IMR-90 (cell line): ENCODE results near the gene COQ8A. TPM values are rescaled to one million over a fixed set of nuclear protein-coding genes. Genes with fewer than 3 reads are reported as not detected.

ENCODE experiments used
- ATAC-seq: fragments of 200-7000 bp; cut with Tn5 transposase; 2 replicates; pipeline ENCODE4 v1.9.1; 2020; ENCODE audit warnings: low read depth, mild to moderate bottlenecking, moderate library complexity
- BruUV-seq: library from RNA; stranded (reverse); fragments of 400-500 nt; replicated peaks from 2 replicates; lab custom pipeline; 2021; lab: Mats Ljungman, UMichigan
- CTCF ChIA-PET: fragments of 300-600 bp; formaldehyde crosslinking; extraction: SDS; loops from one replicate; lab custom pipeline; 2021; ENCODE audit warnings: antibody characterized with exemption; lab: Yijun Ruan, JAX
- POLR2A ChIA-PET: fragments of 300-600 bp; sonication (Branson Sonifier 250); formaldehyde crosslinking; loops from one replicate; lab custom pipeline; 2022; ENCODE audit warnings: antibody characterized with exemption; ENCODE audit not compliant: unreplicated experiment; lab: Charles Lee
- DNase-seq: peaks from one replicate; pipeline ENCODE4 v3.0.0; 2013
- H2AFZ ChIP-seq: replicated peaks from 2 replicates; pipeline ENCODE3; 2013; ENCODE audit warnings: low read length, mild to moderate bottlenecking; ENCODE audit not compliant: poor library complexity
- H2AK5ac ChIP-seq: 2 replicates; pipeline ENCODE4 v1.6.1; 2013; ENCODE audit warnings: low read depth, low read length, inconsistent platforms
- H2AK9ac ChIP-seq: replicated peaks from 2 replicates; pipeline ENCODE3; 2013; ENCODE audit warnings: mild to moderate bottlenecking, low read depth, low read length, moderate library complexity; ENCODE audit not compliant: poor library complexity
- H2BK120ac ChIP-seq: 2 replicates; pipeline ENCODE4 v1.6.1; 2013; ENCODE audit warnings: low read depth, low read length, inconsistent platforms
- H2BK15ac ChIP-seq: 3 replicates; pipeline ENCODE4 v1.6.1; 2013; ENCODE audit warnings: low read depth, low read length, inconsistent platforms
- H2BK20ac ChIP-seq: 2 replicates; pipeline ENCODE4 v1.6.1; 2013; ENCODE audit warnings: low read depth, mild to moderate bottlenecking, inconsistent platforms, low read length, moderate library complexity
- H2BK5ac ChIP-seq: 2 replicates; pipeline ENCODE4 v1.6.1; 2013; ENCODE audit warnings: mild to moderate bottlenecking, low read depth, low read length, inconsistent platforms; ENCODE audit not compliant: poor library complexity, severe bottlenecking
- H3K14ac ChIP-seq: replicated peaks from 2 replicates; pipeline ENCODE4 v1.6.1; 2013; ENCODE audit warnings: low read depth, low read length, inconsistent platforms
- H3K18ac ChIP-seq: 2 replicates; pipeline ENCODE4 v1.6.1; 2013; ENCODE audit warnings: low read depth, low read length, control low read depth
- H3K23ac ChIP-seq: 2 replicates; pipeline ENCODE4 v1.6.1; 2013; ENCODE audit warnings: low read depth, low read length, inconsistent platforms
- H3K27ac ChIP-seq: 2 replicates; pipeline ENCODE4 v1.5.1; 2013; ENCODE audit warnings: mild to moderate bottlenecking, control low read depth, low read length; ENCODE audit not compliant: insufficient read depth
- H3K27me3 ChIP-seq: 2 replicates; pipeline ENCODE4 v1.6.1; 2013; ENCODE audit warnings: low read length; ENCODE audit not compliant: control insufficient read depth, insufficient read depth
- H3K36me3 ChIP-seq: 2 replicates; pipeline ENCODE4 v1.6.1; 2013; ENCODE audit warnings: low read length, mixed read lengths; ENCODE audit not compliant: control insufficient read depth, insufficient read depth
- H3K4ac ChIP-seq: 2 replicates; pipeline ENCODE4 v1.6.1; 2013; ENCODE audit warnings: low read depth, low read length, inconsistent platforms
- H3K4me1 ChIP-seq: 2 replicates; pipeline ENCODE4 v1.6.1; 2013; ENCODE audit warnings: low read length, mixed read lengths; ENCODE audit not compliant: control insufficient read depth, insufficient read depth
- H3K4me2 ChIP-seq: 2 replicates; pipeline ENCODE4 v1.6.1; 2013; ENCODE audit warnings: low read depth, mild to moderate bottlenecking, control low read depth, low read length, moderate library complexity
- H3K4me3 ChIP-seq: 2 replicates; pipeline ENCODE4 v1.5.1; 2013; ENCODE audit warnings: low read depth, mild to moderate bottlenecking, control low read depth, low read length, moderate library complexity; ENCODE audit not compliant: insufficient read depth
- H3K56ac ChIP-seq: 2 replicates; pipeline ENCODE4 v1.6.1; 2013; ENCODE audit warnings: low read length, inconsistent platforms; ENCODE audit not compliant: insufficient read depth; ENCODE audit errors: extremely low read depth
- H3K79me1 ChIP-seq, 2 experiments: 2 replicates each; pipeline ENCODE4 v1.6.1; 2013; ENCODE audit warnings: low read length in 2 of 2, inconsistent platforms in 1 of 2, low read depth in 1 of 2
- H3K9ac ChIP-seq: 2 replicates; pipeline ENCODE4 v1.6.1; 2013; ENCODE audit warnings: low read depth, low read length, control low read depth
- H3K9me1 ChIP-seq: 2 replicates; pipeline ENCODE4 v1.6.1; 2013; ENCODE audit warnings: low read length, inconsistent platforms; ENCODE audit not compliant: insufficient read depth
- H3K9me3 ChIP-seq: 2 replicates; pipeline ENCODE4 v1.6.1; 2013; ENCODE audit warnings: low read length; ENCODE audit not compliant: control insufficient read depth, insufficient read depth
- H4K20me1 ChIP-seq: 2 replicates; pipeline ENCODE4 v1.6.1; 2013; ENCODE audit warnings: low read length, inconsistent platforms; ENCODE audit not compliant: insufficient read depth
- H4K5ac ChIP-seq: 2 replicates; pipeline ENCODE4 v1.6.1; 2013; ENCODE audit warnings: mild to moderate bottlenecking, low read depth, low read length, control low read depth
- H4K8ac ChIP-seq, 2 experiments: 2 replicates each; pipeline ENCODE4 v1.6.1; 2013; ENCODE audit warnings: low read depth in 2 of 2, low read length in 2 of 2, control low read depth in 1 of 2, inconsistent platforms in 1 of 2
- H4K91ac ChIP-seq: 2 replicates; pipeline ENCODE4 v1.6.1; 2013; ENCODE audit warnings: low read depth, low read length, inconsistent platforms; ENCODE audit not compliant: insufficient read depth
- CHD1 ChIP-seq: IDR thresholded peaks from 2 replicates; pipeline ENCODE4 v1.6.1; 2012; ENCODE audit warnings: low read depth, low read length, improper control_type of control experiment
- CTCF ChIP-seq: conservative IDR thresholded peaks from 2 replicates; pipeline ENCODE4 v1.5.1; 2012; ENCODE audit warnings: mild to moderate bottlenecking, low read depth, low read length, improper control_type of control experiment
- FOS ChIP-seq: fragments of 150-350 bp; IDR thresholded peaks from 2 replicates; pipeline ENCODE4 v1.6.1; 2016; ENCODE audit warnings: low read depth, low read length
- MAZ ChIP-seq: IDR thresholded peaks from 2 replicates; pipeline ENCODE4 v1.6.1; 2012; ENCODE audit warnings: low read depth, mild to moderate bottlenecking, low read length, improper control_type of control experiment, moderate library complexity, borderline replicate concordance
- WGBS, 2 experiments: methylation state at CpG; one replicate each; pipeline versions ENCODE4 v1.1.5 to v1.1.7; 2013; ENCODE audit warnings: missing lambda C conversion rate in 2 of 2; ENCODE audit not compliant: insufficient read length in 1 of 2; ENCODE audit errors: extremely low coverage in 2 of 2; 5-methylcytosine and 5-hydroxymethylcytosine counted together
- dilution Hi-C: fragments of 300-500 bp; cut with HindIII; formaldehyde crosslinking; loops from one replicate; pipeline ENCODE4 v1.14.3; 2018; ENCODE audit warnings: low sequenced_read_pairs; ENCODE audit not compliant: unreplicated experiment
- in situ Hi-C: fragments of 300-500 bp; cut with MboI; formaldehyde crosslinking; loops from 3 replicates; pipeline ENCODE4 v1.14.3; 2019; ENCODE audit warnings: low sequenced_read_pairs, inconsistent platforms, mixed read lengths
- intact Hi-C: fragments of 100-400 bp; cut with micrococcal nuclease; formaldehyde crosslinking; loops from 2 replicates; pipeline ENCODE4 v1.10.0; 2022
- polyA plus RNA-seq, 3 experiments: library from polyadenylated mRNA; depleted of rRNA; stranded (reverse); fragments of >200 nt; gene quantifications; 2 replicates each; pipeline ENCODE4 v1.2.3, GENCODE V29; 2012; ENCODE audit warnings: low replicate concordance in 1 of 3
- total RNA-seq: library from RNA; depleted of rRNA; stranded (reverse); fragments of >200 nt; gene quantifications from 2 replicates; pipeline ENCODE4 v1.2.3, GENCODE V29; 2012

Gene COQ8A
- total and polyA plus RNA-seq, 2 of the 4 experiments (the other 2 are of a cell fraction), result 3.8 to 6.1 TPM

DNA sequence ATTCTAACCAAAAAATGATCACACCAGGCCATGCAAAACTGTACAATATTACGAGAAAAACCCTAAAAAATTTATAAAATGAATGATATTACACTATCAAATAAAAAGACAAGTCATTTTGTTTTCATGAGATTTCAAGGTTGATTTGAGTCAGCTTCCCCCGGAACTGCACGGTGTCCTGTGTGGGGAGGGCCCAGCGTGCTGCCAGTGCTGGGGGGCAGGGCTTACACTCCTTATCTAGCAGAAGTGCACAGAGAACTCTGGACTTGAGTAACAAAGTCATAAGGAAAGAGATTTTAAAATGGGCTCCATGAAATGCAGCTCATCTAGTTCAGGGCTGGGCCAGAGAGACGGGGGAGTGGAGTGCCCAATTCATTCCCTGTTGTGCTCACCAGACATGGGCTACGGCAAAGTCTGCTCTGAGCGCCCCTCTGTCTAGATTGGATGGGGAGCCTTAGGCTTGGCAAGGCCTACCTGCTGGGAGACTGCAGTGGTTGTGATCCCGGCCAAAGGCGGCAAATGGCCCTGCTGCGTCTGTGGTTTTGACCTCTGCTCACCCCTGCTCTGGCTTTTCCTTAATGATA is 50.1 kb downstream of the COQ8A start:
- 100% methylated on average over 3 of the region's 10 CpGs; no CpG with 5 or more reads in 1 of the 2 experiments for WGBS, 2 experiments
- no peak overlapping the region for H3K27ac ChIP-seq
- H2AK9ac ChIP-seq, result no peak overlapping the region
- no peaks in the 10 kb centered on the region for H3K9me3 ChIP-seq
- no peak overlapping the region for H3K4me3 ChIP-seq
- H4K20me1 ChIP-seq, result no peaks in the 10 kb centered on the region
- no peak overlapping the region for H4K91ac ChIP-seq
- no peak overlapping the region for H3K4me2 ChIP-seq
- no TSS peak for BruUV-seq
- dilution Hi-C loops, result no loop called here
- in situ Hi-C loops, result no loop called here
- ATAC-seq (no peak), DNase-seq (no peak)
- intact Hi-C loops, result loop anchor here (5.0 kb wide), 1 partner anchor 447 kb away; no protein-coding TSS in a partner anchor
- no peak overlapping the region for H2BK20ac ChIP-seq
- H3K4ac ChIP-seq, result no peak overlapping the region
- H3K9me1 ChIP-seq, result no peaks in the 10 kb centered on the region; the same call in 1 of the 2 replicates
- H3K79me1 ChIP-seq, result no peaks in the 10 kb centered on the region
- H2BK120ac ChIP-seq, result no peak overlapping the region
- H3K56ac ChIP-seq, result no peak overlapping the region
- no peak overlapping the region for H3K18ac ChIP-seq
- H3K23ac ChIP-seq, result no peak overlapping the region
- H4K5ac ChIP-seq, result no peak overlapping the region
- H2BK15ac ChIP-seq, result no peak overlapping the region
- no peak overlapping the region for H3K14ac ChIP-seq
- H2AFZ ChIP-seq, result no peak overlapping the region
- TF ChIP-seq MAZ (no peak), CHD1 (no peak), CTCF (no peak), FOS (no peak)
- ChIA-PET CTCF (interaction anchor here (0.6 kb wide), 1 partner anchor 319 kb away, joined by 4 read pairs; no protein-coding TSS in a partner anchor), POLR2A (no interaction called here)
- H2BK5ac ChIP-seq, result no peak overlapping the region
- no peak overlapping the region for H3K9ac ChIP-seq
- no peaks in the 10 kb centered on the region for H3K27me3 ChIP-seq
- H3K36me3 ChIP-seq, result peaks cover 31% of the 10 kb centered on the region
- H2AK5ac ChIP-seq, result no peak overlapping the region
- no peaks in the 10 kb centered on the region; the same call in 1 of the 2 replicates for H3K4me1 ChIP-seq
- H4K8ac ChIP-seq, result no peak overlapping the region
